Upper lobe of right lung (tissue), 1 donor: ENCODE measurements around the gene GJB6. TPM values are rescaled to one million over a fixed set of nuclear protein-coding genes. Genes with fewer than 3 reads are reported as not detected.

Experiments used
- ATAC-seq: fragments of 200-7000 bp; cut with Tn5 transposase; one replicate; pipeline ENCODE4 v1.9.1; 2020; ENCODE audit warnings: mild to moderate bottlenecking, moderate library complexity
- DNase-seq: peaks from one replicate; pipeline ENCODE4 v3.0.0-alpha.2; 2020
- H3K27ac ChIP-seq: fragments of 200-600 bp; one replicate; pipeline ENCODE4 v1.8.0; 2022
- H3K27me3 ChIP-seq: fragments of 200-600 bp; one replicate; pipeline ENCODE4 v1.8.0; 2022; ENCODE audit warnings: mild to moderate bottlenecking
- H3K36me3 ChIP-seq: fragments of 200-600 bp; one replicate; pipeline ENCODE4 v1.8.0; 2022
- H3K4me1 ChIP-seq: fragments of 200-600 bp; one replicate; pipeline ENCODE4 v1.8.0; 2022
- H3K4me3 ChIP-seq: fragments of 200-600 bp; one replicate; pipeline ENCODE4 v1.8.0; 2022; ENCODE audit warnings: mild to moderate bottlenecking
- H3K9me3 ChIP-seq: fragments of 200-600 bp; one replicate; pipeline ENCODE4 v1.8.0; 2022
- CTCF ChIP-seq: fragments of 200-600 bp; IDR thresholded peaks from one replicate; pipeline ENCODE4 v1.8.0; 2022; ENCODE audit warnings: antibody characterized with exemption
- intact Hi-C: fragments of 100-400 bp; cut with DNase I; formaldehyde crosslinking; loops from one replicate; pipeline ENCODE4 v1.11.0; 2022
- total RNA-seq: library from RNA; stranded (reverse); fragmentation: NEBNext Ultra II Directional; extraction: Animal tissue kit (Norgen Biotek cat#: 25700); gene quantifications from one replicate; pipeline ENCODE4 v1.2.1, GENCODE V29; 2021
- donor health status: DM: no; HTN: yes; CAD: no; lungs with severe emphysema.

Gene GJB6
- total RNA-seq, 1 donor from 2014 or later: not detected

GRCh38 chr13:20254076-20254475 is 22.0 kb upstream of the GJB6 start:
- DNase-seq: no peak
- no peak overlapping the region for H3K4me3 ChIP-seq
- intact Hi-C loops: no loop called here
- TF ChIP-seq CTCF: no peak
- H3K27ac ChIP-seq: no peak overlapping the region
- no peaks in the 10 kb centered on the region for H3K36me3 ChIP-seq
- ATAC-seq: no peak
- no peaks in the 10 kb centered on the region for H3K4me1 ChIP-seq
- H3K9me3 ChIP-seq: no peaks in the 10 kb centered on the region
- no peaks in the 10 kb centered on the region for H3K27me3 ChIP-seq

- H3K36me3 ChIP-seq: no peaks in the 10 kb centered on the region
- ATAC-seq: no peak
- no peaks in the 10 kb centered on the region for H3K9me3 ChIP-seq
- no peak for DNase-seq
- H3K4me3 ChIP-seq: no peak overlapping the region
- TF ChIP-seq CTCF: no peak
- H3K4me1 ChIP-seq: no peaks in the 10 kb centered on the region
- no peaks in the 10 kb centered on the region for H3K27me3 ChIP-seq
- intact Hi-C loops: no loop called here
- no peak overlapping the region for H3K27ac ChIP-seq
These were observed 17.8 kb upstream of the GJB6 start for GRCh38 chr13:20249913-20250312.

GRCh38 chr13:20247963-20248362 is 15.8 kb upstream of the GJB6 start:
- intact Hi-C loops: no loop called here
- no peak overlapping the region for H3K4me3 ChIP-seq
- no peak for DNase-seq
- no peak for TF ChIP-seq CTCF
- no peak overlapping the region for H3K27ac ChIP-seq
- no peaks in the 10 kb centered on the region for H3K27me3 ChIP-seq
- no peaks in the 10 kb centered on the region for H3K9me3 ChIP-seq
- no peaks in the 10 kb centered on the region for H3K4me1 ChIP-seq
- ATAC-seq: peak; percentile 26
- H3K36me3 ChIP-seq: no peaks in the 10 kb centered on the region

- no peaks in the 10 kb centered on the region for H3K4me1 ChIP-seq
- DNase-seq: no peak
These were observed 15.3 kb upstream of the GJB6 start for GRCh38 chr13:20247403-20247802.

GRCh38 chr13:20241593-20241992 is 9.5 kb upstream of the GJB6 start:
- Histone ChIP-seq H3K4me1 (no peaks in the 10 kb centered on the region), H3K9me3 (no peaks in the 10 kb centered on the region), H3K4me3 (no peak overlapping the region), H3K27ac (no peak overlapping the region), H3K36me3 (no peaks in the 10 kb centered on the region), H3K27me3 (peaks cover 8% of the 10 kb centered on the region)
- ATAC-seq: peak; percentile 26
- intact Hi-C loops: no loop called here
- no peak for DNase-seq
- no peak for TF ChIP-seq CTCF

More at GRCh38 chr13:20247403-20247802, 15.3 kb upstream of the GJB6 start:
- H3K36me3 ChIP-seq: no peaks in the 10 kb centered on the region
- no peaks in the 10 kb centered on the region for H3K27me3 ChIP-seq
- H3K4me3 ChIP-seq: no peak overlapping the region
- no peaks in the 10 kb centered on the region for H3K9me3 ChIP-seq
- intact Hi-C loops: no loop called here
- no peak for TF ChIP-seq CTCF
- no peak overlapping the region for H3K27ac ChIP-seq
- peak; percentile 20 for ATAC-seq

- DNase-seq (no peak), ATAC-seq (no peak)
- intact Hi-C loops: no loop called here
- peaks cover 8% of the 10 kb centered on the region for H3K27me3 ChIP-seq
- TF ChIP-seq CTCF: no peak
- no peak overlapping the region for H3K27ac ChIP-seq
- H3K9me3 ChIP-seq: no peaks in the 10 kb centered on the region
- H3K4me1 ChIP-seq: no peaks in the 10 kb centered on the region
- no peak overlapping the region for H3K4me3 ChIP-seq
- no peaks in the 10 kb centered on the region for H3K36me3 ChIP-seq
These were observed 7.6 kb upstream of the GJB6 start for GRCh38 chr13:20239748-20240147.
